ES-I3 (cell line): Measurements from ENCODE around the gene RBPJL.

ENCODE experiments used
- H3K36me3 ChIP-seq: 2 replicates; pipeline ENCODE4 v1.6.1; 2013; ENCODE audit warnings: mild to moderate bottlenecking, low read length, control low read depth, moderate library complexity; ENCODE audit not compliant: insufficient read depth
- H3K4me1 ChIP-seq: 2 replicates; pipeline ENCODE4 v1.6.1; 2013; ENCODE audit warnings: mild to moderate bottlenecking, control low read depth, low read length; ENCODE audit not compliant: insufficient read depth
- H3K9ac ChIP-seq: 2 replicates; pipeline ENCODE4 v1.6.1; 2013; ENCODE audit warnings: low read depth, mild to moderate bottlenecking, low read length, moderate library complexity
- H3K9me3 ChIP-seq: 2 replicates; pipeline ENCODE4 v1.6.1; 2013; ENCODE audit warnings: mild to moderate bottlenecking, low read length, moderate library complexity; ENCODE audit not compliant: control insufficient read depth, insufficient read depth

RBPJL gene

DNA sequence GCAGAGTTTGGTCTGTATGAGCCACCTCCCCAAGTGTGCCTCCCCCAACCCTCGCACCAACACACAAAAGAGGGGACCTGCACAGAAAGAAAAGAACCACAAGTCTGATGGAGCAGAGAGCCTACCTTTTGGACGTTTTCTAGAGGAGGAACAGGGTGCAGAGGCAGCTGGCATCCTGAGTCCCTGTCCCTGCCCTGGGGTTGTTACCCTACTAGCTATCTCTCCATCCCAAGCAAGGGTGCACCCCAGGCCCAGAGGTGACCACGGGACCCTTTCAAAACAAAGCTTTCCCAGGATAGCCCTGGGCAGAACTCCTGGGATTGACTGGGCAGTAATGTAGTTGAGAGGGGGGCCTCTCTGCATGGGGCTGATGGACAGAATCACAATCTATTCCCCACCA, 11.2 kb downstream of the RBPJL start:
- Histone ChIP-seq H3K9me3 (no peaks in the 10 kb centered on the region), H3K9ac (no peak overlapping the region), H3K4me1 (peaks cover 3% of the 10 kb centered on the region; the same call in 1 of the 2 replicates), H3K36me3 (no peaks in the 10 kb centered on the region)

DNA sequence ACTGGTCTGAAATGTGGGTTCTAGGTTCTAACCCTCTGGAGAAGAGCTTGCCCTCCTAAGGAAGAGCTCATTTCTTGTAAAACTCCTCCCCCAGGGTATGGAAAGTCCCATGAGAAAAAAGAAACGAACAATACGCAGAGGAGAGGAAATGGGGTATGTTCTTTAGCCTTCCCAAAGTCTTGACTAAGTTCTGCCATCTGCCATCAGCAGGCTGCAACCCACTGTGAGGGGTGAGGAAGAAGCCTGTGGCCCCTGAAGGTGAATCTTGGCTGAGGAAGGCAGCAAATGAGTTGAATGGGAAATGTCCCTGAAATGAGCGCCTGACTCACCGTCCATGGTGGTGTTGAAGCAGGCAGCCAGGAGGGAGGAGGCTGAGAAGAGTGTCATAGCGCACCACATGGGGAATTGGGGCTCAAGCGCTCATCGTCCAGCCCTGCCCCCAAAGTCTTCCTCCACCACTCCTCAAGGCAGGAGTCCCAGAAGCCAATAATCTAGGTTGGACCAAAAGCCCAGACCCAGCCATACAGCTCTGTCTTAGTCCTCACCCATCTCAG, 11.8 kb downstream of the RBPJL start:
- H3K4me1 ChIP-seq = peaks cover 3% of the 10 kb centered on the region; the same call in 1 of the 2 replicates
- no peaks in the 10 kb centered on the region for H3K9me3 ChIP-seq
- H3K36me3 ChIP-seq = no peaks in the 10 kb centered on the region
- H3K9ac ChIP-seq = no peak overlapping the region

DNA sequence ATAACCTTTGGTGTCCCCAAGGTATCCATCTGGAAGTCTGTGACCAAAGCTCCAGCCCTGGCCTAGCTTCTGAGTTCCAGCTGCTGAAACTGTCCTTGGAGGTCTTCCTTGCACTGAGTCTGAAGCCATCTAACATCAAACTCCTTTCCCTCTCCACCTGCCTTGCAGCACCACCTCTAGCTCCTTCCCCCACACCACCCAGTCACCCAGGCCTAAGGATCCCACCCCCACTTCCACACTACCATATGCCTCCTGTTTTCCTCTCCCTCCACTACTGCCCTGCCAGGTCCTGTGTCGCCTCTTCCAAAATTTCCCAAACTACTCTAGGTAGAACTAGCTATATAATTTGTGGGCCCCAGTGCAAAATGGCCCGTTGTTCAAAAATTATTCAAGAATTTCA, 12.3 kb downstream of the RBPJL start:
- no peaks in the 10 kb centered on the region for H3K9me3 ChIP-seq
- H3K4me1 ChIP-seq = peaks cover 3% of the 10 kb centered on the region; the same call in 1 of the 2 replicates
- no peak overlapping the region for H3K9ac ChIP-seq
- no peaks in the 10 kb centered on the region for H3K36me3 ChIP-seq

DNA sequence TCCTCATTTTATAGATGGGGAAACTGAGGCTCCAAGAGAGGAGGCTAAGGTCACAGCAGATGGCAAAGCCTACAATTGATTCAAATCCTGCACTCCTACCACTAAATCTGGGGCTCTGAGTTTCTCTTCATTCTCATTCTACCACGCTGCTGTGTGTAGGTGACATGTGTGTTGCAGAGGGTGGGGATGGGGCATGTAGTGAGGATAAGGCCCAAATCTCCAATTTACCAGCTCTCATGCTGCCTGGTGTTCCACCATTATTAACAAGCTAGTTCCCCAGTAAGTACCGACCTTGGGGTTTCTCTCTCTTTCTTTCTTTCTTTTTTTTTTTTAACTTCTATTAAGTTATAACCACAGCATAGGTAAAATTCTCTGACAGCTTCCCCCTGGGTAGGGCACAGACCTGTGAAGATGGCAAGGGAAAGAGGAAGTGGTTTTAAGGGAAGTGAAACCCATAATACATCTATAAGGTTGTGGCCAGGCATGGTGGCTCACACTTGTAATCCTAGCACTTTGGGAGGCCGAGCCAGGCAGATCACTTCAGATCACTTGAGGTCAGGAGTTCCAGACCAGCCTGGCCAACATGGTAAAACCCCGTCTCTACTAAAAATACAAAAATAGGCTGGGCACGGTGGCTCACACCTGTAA, 14.4 kb downstream of the RBPJL start:
- Histone ChIP-seq H3K9me3 (no peaks in the 10 kb centered on the region), H3K36me3 (peaks cover 5% of the 10 kb centered on the region; the same call in 1 of the 2 replicates), H3K4me1 (peaks cover 3% of the 10 kb centered on the region; the same call in 1 of the 2 replicates), H3K9ac (no peak overlapping the region)

DNA sequence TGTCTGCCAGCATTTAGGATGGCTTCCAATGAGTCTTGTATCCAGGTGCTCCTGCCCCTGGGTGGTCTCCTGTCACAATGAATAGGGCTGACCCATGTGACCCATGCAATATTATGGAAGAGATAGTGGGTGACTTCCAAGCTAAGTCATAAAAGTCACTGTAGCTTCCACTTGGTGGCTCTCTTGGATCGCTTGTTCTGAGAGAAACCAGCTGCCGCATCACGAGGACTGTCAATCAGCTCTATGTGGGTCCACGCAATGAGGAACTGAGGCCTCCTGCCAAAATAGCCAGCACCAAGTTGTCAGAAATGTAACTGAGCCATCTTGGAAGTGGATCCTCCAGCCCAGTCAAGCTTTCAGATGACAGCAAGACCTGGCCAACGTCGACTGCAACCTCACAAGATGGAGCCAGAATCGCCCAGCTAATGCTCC, 16.3 kb downstream of the RBPJL start:
- Histone ChIP-seq H3K9ac (no peak overlapping the region), H3K4me1 (peaks cover 3% of the 10 kb centered on the region; the same call in 1 of the 2 replicates), H3K9me3 (no peaks in the 10 kb centered on the region), H3K36me3 (peaks cover 5% of the 10 kb centered on the region; the same call in 1 of the 2 replicates)

DNA sequence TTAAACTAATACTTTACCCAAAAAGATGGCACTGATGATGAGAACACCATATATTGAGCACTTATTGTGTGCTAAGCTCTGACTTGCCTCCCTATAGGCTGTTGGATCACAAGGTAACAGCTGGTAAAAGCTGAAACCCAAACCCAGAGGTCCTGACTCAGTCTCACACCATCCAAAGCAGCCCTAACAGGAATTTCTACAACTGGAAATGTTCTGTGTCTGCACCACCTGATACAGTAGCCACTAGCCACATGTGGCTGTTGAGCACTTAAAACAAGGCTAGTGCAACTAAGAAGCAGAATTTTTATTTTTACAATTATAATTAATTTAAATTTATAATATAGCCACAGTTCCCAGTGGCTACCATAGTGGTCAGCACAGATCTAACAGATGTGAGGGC, 17.1 kb downstream of the RBPJL start:
- Histone ChIP-seq H3K36me3 (peaks cover 5% of the 10 kb centered on the region), H3K4me1 (peaks cover 3% of the 10 kb centered on the region; the same call in 1 of the 2 replicates), H3K9ac (no peak overlapping the region), H3K9me3 (no peaks in the 10 kb centered on the region)

DNA sequence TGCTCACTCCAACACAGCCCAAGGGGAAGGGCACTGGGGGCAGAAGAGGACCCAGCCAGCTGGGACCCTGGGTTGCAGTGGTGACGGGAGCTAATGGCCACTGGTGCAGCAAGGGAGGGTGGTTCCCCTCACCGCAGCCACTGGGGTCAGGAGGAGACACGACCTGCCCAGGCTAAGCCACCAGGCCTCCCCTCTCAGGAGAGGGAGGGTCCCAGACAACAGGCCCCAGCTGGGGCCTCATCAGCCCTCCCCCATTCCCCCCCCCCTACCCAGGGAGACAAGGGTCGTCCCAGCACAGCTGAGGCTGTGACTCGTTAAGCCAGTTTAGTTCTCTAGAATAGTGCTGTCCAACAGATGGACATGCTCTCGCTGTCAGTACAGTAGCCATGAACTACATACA, 18.7 kb downstream of the RBPJL start:
- Histone ChIP-seq H3K9ac (no peak overlapping the region), H3K4me1 (no peaks in the 10 kb centered on the region), H3K9me3 (no peaks in the 10 kb centered on the region), H3K36me3 (peaks cover 8% of the 10 kb centered on the region)

DNA sequence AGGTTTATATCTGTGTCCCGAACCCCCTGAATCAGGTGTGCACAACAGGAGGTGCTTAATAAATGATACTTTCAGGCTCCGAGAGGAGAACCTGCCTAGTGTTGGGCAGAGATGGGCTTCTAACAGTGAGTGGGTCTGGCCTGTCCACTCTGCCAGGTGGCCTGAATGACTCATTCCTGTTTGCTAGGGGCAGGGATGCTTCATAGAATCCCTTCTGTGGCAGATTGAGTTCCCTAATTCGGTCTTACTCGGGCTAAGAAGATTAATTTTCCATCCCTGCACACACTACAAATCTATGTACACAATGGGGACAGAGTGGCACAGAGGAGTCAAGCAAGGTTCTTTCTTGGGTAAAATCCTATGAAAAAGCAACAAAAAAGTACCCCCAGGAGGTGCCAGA, 21.8 kb downstream of the RBPJL start:
- Histone ChIP-seq H3K9ac (no peak overlapping the region), H3K4me1 (no peaks in the 10 kb centered on the region), H3K9me3 (no peaks in the 10 kb centered on the region), H3K36me3 (peaks cover 21% of the 10 kb centered on the region)

DNA sequence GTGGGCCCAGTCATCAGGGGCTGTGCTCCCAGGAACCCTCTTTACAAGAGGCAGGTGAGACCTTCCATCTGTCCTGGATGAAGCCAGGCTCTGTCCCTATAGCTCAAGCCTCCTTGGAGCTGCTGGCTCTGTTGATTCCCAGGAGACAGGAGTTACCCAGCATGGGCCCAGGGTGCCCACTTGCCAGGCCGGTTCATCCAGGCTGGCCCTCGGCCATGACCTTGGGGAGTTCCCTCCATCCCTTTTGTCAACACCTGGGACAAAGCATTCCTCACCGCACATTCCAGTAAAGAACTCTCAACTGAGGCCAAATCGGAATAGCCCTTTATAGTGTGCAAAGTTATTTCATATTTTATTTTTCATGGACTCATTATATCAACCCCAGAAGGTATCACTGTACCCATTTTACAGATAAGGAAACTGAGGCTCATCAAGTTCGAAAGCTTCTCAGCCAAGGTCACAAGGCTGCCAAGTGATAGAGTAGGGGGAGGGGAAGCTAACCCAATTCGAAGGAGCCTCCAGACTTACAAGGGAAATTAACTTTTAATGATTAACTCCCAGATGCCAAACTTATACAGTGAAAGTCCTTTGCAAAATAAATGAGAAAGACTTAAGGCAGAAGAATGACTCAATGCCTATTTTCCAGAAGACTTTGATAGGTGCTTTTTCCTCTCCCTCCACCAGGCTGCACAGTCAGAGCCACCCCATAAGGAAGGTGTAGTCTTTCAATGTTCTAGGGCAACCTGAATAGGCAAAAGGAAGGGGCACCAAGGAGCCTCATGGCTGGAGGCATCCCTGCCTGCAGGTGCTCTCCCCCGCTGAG, 23.1 kb downstream of the RBPJL start:
- no peak overlapping the region for H3K9ac ChIP-seq
- H3K9me3 ChIP-seq = no peaks in the 10 kb centered on the region
- H3K4me1 ChIP-seq = no peaks in the 10 kb centered on the region
- H3K36me3 ChIP-seq = peaks cover 21% of the 10 kb centered on the region

DNA sequence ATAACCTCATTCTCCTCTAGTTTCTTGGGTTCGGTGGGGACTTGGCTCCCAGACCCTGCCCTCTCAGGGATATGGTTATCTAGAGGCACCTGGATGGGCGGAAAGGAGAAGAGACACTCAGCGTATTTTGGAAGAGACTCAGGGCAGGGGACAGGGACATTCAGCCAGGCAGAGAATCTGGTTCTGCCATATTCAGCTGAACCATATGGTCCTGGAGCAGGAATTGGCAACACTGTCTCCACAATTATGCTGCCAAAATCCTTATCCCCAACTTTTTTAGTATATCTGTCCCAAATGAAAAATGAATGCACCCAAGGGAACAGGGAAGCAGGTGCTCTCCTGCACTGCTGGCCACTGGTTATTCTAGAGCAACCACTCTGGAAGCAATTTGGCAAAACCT, 23.8 kb downstream of the RBPJL start:
- H3K9me3 ChIP-seq = no peaks in the 10 kb centered on the region
- no peak overlapping the region for H3K9ac ChIP-seq
- no peaks in the 10 kb centered on the region for H3K4me1 ChIP-seq
- H3K36me3 ChIP-seq = peaks cover 21% of the 10 kb centered on the region

DNA sequence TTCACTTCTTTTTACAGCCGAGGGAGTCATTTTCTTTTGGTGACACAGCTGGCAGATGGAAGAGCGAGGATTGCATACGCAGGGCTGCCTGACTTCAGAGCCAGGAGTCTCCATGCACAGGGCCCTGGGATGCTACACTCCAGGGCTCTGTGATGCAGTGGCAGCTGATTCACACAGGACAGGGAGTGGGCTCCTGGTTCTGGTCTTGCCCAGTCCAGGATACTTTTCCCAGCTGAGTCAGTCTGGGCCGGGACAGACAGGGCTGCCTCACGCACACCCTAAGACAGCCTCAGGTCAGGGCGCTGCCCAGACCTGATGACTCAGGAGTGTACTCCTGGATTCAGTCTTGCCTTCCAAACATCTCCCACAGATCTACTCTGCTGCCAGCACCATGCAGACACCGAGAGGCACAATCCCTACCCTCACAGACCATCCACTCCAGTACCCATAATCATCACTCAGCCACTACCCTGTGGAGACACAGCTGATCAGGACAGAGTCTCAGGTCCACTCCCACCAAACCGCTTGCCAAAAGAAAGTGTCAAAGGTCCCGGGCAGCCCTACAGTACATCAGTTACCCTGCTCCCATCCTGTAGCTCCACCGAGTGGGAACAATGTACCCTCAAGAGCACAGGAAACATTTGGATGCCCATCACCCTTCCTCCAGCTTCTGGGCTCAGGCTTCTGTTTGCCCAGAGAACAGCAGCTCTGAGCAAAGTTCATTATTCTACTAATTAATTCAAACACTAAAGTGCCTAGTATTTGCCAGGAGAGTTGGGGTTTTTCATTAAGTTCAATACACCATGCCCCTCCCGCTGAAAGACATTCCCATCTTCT, 30.1 kb downstream of the RBPJL start:
- no peak overlapping the region for H3K9ac ChIP-seq
- H3K9me3 ChIP-seq = no peaks in the 10 kb centered on the region
- H3K36me3 ChIP-seq = peaks cover 7% of the 10 kb centered on the region; the same call in 1 of the 2 replicates
- peaks cover 45% of the 10 kb centered on the region for H3K4me1 ChIP-seq

DNA sequence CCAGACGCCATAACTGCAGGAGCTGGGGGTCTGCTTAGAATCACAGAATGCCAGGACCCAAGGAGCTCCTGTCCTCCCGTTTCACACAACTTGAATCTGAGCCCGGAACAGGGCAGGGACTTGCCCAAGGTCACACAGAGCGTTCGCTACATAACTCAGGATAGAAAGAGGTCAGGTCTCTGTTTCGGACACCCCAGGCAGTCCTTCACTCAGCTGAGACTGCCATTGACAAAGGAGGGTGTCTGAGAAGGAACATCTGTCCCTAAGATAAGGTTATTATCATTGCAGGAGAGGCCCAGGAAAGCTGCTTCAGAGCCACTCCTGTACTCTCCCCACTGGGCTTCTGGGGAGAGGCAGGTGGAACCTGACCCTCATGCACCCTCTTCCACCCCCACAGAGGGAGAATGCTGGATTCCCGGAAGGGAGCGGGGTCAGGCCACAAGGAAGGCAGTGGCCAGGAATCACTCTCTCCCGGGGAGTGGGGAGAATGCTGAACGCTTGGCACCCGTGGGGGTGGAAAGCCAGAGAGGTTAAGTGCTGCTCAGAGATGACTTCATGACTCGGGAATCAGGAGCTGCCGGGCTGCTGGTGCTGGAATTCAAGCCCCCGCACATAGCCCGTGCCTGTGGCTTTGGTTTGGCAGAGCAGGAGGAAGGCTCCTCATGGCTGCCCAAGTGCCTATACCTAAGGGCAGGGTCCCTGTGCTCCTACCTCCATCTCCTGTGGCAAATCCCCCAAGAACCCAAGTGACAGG, 30.9 kb downstream of the RBPJL start:
- Histone ChIP-seq H3K4me1 (peaks cover 49% of the 10 kb centered on the region), H3K9ac (no peak overlapping the region), H3K36me3 (peaks cover 4% of the 10 kb centered on the region; the same call in 1 of the 2 replicates), H3K9me3 (no peaks in the 10 kb centered on the region)

DNA sequence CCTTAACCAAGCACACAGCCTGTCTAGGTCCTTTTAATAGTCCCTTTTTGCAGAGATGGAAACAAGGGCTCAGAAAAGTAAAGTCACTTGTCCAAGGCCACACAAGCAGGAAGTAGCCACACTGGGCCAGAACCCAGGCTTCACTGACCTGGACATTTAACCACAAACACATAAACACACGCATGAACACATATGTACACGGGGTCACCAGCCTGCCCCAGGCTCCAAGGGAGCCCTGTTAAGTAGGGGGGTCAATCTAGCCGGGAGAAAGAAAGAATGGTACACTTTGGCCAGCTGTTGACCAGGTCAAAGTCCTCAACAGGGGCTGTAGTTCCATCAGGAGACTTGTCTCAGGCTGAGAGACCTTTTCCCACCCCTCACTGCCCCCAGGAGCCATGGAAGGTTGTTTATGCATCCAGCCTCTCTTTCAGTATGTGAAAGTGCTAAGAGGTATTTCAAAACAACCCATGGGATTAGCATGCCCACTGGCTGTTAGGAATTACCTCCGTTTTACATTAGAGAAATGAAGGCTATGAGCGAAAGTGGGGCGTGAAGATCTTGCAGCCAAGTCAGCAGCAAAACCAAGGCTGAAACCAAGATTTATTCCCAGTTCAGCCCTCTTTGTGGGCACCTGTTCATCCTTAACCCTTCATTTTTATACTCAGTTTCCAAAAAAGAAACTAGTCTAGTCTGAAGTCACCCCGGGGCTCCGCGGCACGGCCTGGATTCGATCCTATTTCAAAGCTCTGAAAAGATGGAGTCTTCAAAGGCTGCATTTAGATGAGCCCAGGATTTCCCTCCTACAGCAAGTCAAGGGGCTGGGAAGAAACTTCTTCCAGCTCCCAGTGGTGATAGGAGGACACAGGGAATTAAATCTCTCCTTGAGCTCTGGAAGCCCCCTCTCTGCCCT, 31.7 kb downstream of the RBPJL start:
- Histone ChIP-seq H3K9ac (no peak overlapping the region), H3K9me3 (no peaks in the 10 kb centered on the region), H3K4me1 (peaks cover 57% of the 10 kb centered on the region), H3K36me3 (no peaks in the 10 kb centered on the region; the same call in 1 of the 2 replicates)
